Measurements from ENCODE around the gene MYF5.
"Not testable (repeated sequence)": the region's sequence is repeated elsewhere in the genome, so short reads cannot be mapped to it uniquely, and the experiment has no call there.

Gene MYF5

GRCh38 chr12:80716696-80717469, at the start of gene MYF5:
Gene MYF5 (plus strand): TSS chr12:80716912. CDS start chr12:80717064, 152 bp downstream.
- in situ Hi-C loops (cut with MboI; ENCODE audit: low sequenced_read_pairs), result no loop called here

DNA sequence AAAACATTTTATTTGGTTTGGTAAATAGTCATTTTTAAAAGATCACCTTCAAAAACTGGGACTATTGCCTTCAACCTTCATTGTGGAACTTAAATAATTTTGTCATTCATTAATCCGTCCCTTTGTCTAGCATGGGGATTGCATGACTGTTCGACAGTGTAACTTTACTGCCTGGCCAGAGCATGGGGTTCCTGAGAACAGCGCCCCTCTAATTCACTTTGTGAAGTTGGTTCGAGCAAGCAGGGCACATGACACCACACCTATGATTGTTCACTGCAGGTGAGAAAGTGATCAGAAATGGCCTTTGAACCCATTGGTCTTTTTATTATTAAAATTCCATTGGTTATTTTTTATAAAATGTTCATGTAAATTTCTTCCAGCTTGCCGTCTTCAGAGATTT, 46.5 kb upstream of the MYF5 start:
- in situ Hi-C loops (cut with MboI; ENCODE audit: low sequenced_read_pairs), result no loop called here

DNA sequence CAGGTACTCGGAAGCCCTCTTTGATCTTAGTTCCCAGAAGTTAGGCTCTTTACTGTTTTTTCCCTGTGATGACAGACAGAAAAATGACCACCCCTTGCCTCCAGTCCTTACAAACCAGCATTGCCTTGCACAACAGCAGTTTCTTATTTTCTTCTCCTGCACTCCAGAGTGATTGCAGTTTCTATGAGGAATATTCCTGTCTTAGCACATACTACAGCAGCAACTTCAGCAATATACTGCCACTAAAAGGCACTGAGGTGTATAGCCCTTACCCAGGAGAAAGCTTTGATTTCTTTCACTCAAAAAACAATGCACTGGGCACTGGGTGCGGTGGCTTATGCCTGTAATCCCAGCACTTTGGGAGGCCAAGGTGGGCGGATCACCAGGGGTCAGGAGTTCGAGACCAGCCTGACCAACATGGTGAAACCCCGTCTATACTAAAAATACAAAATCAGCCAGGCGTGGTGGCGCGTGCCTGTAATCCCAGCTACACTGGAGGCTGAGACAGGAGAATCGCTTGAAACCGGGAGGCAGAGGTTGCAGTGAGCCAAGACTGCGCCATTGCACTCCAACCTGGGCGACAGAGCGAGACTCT, 40.6 kb upstream of the MYF5 start:
- in situ Hi-C loops (cut with MboI; ENCODE audit: low sequenced_read_pairs), result not testable (repeated sequence)

DNA sequence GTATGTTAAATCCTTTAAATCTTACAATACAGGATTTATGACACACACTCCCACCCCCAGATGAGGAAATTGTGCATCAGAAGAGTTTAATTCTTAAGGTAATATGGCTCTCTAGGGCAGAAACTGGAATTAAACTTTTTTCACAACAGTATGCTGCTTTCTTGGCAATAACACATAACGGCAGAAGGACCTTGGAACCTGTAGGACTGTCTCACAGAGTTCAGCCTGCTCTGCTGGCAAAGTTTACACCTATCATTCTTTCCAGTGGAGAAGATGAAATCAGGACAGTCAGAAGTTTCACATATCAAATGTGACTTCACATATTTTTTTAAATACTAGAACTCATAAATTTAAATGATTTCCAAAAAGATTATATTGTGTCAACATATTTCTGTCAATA, 39.9 kb upstream of the MYF5 start:
- in situ Hi-C loops (cut with MboI; ENCODE audit: low sequenced_read_pairs), result no loop called here

GRCh38 chr12:80677994-80678393, 38.7 kb upstream of the MYF5 start:
- in situ Hi-C loops (cut with MboI; ENCODE audit: low sequenced_read_pairs), result no loop called here

DNA sequence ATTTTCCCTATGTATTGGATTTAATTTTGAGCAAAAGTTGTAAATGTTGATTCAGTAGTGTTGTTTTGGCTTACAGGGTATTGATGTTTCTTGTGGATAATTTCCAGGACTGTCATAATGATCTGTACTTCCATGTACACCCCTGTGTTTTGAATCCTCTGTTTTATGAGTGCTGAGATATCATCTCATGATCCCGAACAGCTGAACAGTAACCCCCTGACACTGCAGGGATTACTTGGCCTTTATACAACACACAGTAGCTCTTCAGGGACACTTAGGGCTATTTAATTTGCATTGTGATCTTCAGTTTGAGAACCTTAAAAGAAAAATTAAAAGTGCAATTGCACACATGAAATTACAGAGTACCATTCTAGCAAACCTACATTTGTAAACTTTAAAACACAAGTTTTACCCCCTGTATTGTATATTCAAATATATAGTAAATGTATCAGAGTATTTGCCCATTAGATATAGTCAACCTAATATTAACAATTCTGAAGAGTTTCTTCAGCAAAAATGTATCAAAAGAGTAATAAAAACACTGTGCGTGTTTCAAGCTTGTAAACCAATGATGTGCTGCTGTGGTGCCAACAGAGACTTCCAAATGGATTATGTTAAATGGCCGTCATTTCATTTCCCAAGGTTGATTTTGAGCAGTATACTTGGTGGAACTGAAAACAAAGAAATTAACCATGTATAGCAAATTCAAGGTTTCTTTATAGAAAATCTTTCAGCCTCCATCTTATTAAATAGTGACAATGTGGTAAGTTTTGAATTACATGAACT, 37.2 kb upstream of the MYF5 start:
- in situ Hi-C loops (cut with MboI; ENCODE audit: low sequenced_read_pairs), result no loop called here

DNA sequence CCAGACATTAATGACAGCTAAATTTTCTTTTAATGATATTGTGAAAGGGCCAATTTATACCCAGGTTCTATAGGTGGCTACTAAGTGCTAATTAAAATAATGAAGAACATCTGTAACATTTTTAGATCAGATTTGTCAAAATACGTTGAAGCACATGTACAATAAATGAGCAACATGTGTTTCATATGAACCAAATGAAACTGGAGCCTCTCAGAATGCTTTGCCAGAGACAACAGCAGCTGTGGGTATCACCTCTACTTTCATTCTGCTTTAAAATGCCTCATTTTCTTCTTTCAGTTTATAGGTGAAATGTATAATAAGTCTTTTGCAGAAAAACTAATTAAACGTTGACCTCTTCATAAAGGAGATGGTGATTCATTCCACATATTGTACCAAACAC, 35.4 kb upstream of the MYF5 start:
- in situ Hi-C loops (cut with MboI; ENCODE audit: low sequenced_read_pairs), result no loop called here

DNA sequence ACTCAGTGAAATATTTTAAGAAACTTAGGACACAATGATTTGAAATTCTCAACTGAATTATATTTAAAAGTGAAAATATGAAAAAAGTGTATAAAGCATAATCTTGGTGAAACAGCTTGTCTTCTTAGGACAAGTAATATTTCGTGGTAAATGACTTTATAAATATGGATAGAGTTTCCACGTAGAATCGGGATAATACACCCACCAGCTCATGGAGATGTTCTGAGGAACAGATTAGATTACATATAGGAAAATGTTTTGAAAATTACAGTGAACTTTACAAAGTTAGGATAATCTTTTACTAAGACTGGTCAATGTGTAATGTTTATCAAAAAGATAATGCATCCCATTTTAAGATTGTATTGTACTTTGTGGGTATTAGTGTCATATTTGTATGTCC, 34.9 kb upstream of the MYF5 start:
- in situ Hi-C loops (cut with MboI; ENCODE audit: low sequenced_read_pairs), result no loop called here

DNA sequence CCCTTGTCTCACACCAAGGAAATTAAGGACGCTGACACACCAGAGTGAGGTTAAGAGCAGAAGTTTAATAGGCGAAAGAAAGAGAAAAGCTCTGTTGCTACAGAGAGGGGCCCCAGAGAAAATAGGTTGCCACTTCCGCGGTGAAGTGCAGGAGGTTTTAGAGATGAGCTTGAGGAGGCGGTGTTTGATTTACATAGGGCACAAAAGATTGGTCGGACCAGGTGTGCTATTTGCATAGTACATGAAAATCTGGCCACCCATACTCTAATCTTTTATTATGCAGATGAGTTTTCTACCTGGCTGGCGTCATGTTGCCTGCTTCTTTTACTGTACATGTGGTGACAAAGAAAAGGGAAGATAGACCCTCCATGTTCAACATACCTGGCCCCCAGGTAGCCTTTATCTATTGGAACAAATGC, 32.6 kb upstream of the MYF5 start:
- in situ Hi-C loops (cut with MboI; ENCODE audit: low sequenced_read_pairs), result no loop called here

- in situ Hi-C loops (cut with MboI; ENCODE audit: low sequenced_read_pairs), result no loop called here
These were observed 26.6 kb upstream of the MYF5 start for GRCh38 chr12:80690090-80690489.

DNA sequence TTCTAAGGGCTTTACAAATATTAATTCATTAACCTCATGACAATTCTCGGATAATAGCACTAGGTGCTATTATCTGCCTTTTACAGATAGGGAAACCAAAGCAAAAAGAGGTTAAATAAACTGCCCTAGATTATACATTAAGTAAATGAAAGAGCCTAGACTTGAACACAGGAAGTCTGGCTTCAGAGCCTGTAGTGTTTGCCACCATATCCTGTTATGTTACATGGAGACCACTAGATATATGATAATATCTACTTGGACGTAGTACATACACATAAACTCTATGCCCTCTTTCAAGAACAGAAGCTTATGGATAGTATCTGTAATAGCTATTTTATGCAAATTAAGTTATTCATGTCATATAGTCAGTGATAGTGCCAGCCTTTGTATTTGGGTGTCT, 26.2 kb upstream of the MYF5 start:
- in situ Hi-C loops (cut with MboI; ENCODE audit: low sequenced_read_pairs), result no loop called here

DNA sequence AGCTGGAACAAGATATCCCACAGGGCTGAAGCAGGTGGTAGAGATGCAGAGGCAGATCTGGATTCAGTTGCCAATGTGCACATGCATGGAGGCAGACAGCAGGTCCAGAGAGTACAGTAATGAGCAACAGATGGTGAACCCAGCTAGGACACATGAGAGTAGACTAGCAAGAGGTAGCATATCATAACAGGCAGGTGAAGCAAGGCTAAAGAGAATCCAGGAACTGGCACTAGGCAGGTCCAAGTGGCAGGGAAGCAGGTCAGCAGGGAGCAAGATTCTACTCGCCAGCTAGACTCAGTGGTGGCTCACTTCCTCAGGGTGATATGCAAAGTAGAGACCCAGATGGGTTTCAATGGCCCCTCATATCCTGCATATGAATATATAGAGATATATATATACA, 24.6 kb upstream of the MYF5 start:
- in situ Hi-C loops (cut with MboI; ENCODE audit: low sequenced_read_pairs), result no loop called here

DNA sequence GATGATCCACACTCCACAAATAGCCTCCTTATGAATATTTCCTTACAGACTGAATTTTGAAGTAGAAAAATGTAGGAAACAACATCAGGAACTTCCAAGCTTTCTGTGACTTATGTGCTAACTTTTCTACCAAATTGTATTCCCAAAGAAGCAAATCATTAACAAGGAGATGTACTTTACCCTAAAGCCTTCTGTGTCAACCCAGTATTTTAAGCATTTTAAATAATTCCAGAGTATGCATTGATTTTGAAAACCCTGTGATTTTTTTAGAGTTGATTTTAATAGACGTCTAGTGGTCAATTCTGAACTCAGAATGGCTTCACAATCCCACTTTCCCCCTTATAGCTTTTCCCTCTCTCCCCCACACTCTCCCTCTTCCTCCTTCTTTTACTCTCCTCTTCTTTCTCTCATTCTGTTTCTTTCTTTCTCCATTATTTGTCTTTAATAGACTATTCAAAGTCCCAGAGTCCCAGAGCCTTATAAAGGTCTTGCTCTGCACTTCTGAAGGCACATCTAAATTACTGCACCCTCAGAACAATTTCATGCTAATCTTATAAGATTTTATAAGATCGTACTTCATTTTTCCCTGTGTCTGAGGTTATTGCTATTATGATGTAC, 19.3 kb upstream of the MYF5 start:
- in situ Hi-C loops (cut with MboI; ENCODE audit: low sequenced_read_pairs), result no loop called here

DNA sequence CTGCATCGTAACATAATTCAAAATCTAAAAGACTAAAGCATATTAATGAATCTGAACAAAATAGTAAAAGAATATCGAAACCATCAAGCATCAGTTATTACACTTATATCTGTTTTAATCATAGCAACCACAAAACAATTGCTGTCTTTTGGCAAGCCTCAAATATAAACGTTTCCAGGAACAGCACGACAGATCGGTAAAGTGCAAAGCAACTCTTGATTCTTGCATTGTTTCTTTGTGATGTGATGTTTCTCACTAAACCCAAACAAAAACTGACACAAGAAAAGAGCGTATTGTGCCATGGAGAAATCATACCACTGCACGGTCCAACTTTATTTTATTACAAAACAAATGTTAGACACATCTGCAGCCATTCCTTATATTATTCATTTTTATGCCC, 18.5 kb upstream of the MYF5 start:
- in situ Hi-C loops (cut with MboI; ENCODE audit: low sequenced_read_pairs), result no loop called here

DNA sequence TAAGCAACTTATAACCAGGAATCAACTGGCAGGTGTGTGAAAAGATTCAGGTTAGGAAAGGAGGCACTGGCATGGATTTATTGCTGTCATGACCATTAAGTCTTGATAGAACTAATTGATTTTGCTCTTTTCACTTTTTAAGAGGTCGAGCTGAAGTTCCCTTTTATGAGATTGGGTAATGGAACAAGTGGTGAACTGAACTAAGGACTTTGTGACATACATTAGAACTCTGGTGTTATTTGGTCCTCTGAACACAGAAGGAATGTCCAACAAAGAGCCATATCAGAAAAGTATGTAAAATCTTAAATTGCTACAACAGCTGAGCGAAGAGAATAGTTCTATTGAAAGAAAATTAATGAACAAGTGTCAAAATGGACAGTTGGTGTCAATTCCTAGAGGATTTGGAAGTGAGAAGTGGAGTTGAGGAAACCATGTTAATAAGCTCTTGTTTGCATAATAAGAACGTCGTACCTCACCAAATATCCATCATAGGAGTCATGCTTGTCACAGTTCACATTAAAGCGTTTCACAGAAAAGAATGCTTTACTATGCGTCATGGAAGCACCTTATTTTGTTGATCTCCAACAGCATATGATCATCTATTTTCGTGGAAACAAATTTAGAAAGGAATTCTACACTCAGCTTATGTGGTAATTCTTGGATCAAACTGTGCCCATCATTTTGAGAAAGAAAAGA, 17.7 kb upstream of the MYF5 start:
- in situ Hi-C loops (cut with MboI; ENCODE audit: low sequenced_read_pairs), result no loop called here

DNA sequence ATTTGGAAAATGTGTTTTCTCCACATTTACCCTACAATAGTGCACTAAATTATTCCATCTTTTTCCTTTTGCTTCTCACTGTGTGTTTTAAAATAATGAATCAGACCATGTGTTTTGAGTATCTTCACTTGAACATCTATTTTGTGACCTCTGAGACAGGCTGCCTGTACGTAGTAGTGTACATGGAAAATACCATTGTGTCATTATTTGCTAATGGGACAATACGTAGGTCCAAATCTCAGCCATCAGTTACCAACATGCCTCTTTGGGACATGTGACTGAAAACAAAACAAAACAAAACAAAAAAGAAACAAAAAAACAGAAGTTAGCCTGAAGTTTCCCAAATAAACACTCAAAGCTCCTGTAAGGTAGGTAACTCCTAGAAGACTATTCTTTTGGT, 16.4 kb upstream of the MYF5 start:
- in situ Hi-C loops (cut with MboI; ENCODE audit: low sequenced_read_pairs), result no loop called here

DNA sequence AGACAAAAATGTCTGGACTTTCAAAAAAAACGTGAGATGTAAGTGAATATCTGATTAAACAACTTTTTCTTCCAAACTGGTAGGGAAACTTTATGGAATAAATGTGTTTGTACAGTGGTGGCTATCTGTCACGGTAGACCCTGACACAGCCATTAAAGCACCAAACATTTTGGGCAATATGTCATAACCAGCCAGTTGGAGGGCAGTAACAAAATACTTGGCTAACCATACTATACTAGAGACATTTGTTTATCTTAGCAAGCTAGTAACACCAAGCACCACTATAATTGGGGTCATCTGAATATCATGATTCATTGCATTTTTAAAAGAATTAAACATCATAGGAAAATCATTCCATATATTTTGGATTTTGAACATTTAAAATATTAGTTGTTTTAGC, 15.3 kb upstream of the MYF5 start:
- in situ Hi-C loops (cut with MboI; ENCODE audit: low sequenced_read_pairs), result no loop called here

DNA sequence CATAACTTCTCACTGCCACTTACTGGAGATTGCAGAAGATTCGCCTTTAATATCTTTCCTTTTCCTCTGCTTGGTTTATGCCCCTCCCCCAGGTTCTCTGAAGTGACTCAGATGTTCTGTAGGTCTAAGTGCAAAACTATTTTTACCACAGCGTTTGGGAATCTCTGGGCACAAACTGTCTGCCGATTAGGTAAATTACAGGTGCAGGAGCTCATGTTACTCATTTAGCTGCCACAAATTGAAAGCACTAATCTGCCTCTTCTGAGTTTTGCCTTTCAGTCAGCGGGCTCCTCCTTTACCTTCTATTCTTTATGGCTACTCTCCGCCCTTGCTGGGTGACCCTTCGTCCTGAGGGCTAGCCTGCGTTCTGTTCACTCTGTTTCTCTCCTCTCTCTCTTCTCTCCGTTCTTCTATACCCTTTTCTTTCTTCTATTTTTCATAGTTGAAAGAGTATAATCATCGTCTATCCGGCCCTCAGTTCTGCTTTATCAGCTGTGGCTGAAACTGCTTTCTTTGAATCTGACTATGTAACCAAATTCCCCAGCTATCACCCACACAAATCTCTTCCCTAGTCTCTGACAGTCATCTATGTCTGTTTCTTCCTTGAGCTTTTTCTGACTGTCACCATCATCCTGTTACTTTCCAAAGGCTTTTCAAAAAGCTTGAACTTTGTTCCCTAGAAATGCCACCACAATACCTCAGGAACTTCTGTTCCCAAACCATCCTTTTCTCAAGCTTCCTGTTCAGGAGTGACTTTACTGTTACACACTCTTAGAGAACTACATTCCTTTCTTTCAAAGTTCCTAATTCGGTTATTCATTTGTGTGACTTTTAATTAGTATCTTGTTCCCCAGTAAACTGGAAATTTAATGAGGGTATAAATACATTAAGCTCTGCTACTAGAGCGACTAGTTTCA, 13.6 kb upstream of the MYF5 start:
- in situ Hi-C loops (cut with MboI; ENCODE audit: low sequenced_read_pairs), result no loop called here

DNA sequence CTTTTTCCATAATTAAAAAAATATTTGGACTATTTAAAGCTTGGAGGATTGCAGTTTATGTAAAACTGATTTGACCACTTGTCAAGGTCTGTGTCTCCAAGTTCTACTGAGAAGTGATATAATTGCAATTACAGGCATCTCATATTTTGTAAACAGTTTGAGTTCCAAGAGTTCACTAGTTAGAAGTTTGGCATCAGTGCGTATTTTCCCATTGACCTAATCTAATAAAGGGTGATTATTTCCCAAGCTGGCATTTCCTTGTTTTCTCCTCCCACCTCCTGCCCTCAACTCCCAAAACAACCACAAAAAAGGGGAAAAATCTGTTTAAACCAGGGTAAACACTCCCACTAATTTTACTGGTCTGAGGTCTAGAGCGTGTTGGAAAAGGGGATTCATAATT, 12.3 kb upstream of the MYF5 start:
- in situ Hi-C loops (cut with MboI; ENCODE audit: low sequenced_read_pairs), result no loop called here
